HepG2 (cell line): ENCODE results near the gene CEP250. TPM values are rescaled to one million over a fixed set of nuclear protein-coding genes. Genes with fewer than 3 reads are reported as not detected.
A peak's percentile ranks its signal among the peaks of the same experiment; 100 is the strongest.

Source experiments
- ELF1 ChIP-seq: sonication (generic); formaldehyde crosslinking; IDR thresholded peaks from 2 replicates; pipeline ENCODE4 v1.4.0; 2020; ENCODE audit warnings: missing genetic modification reagents
- ESRRA ChIP-seq: sonication (generic); formaldehyde crosslinking; IDR thresholded peaks from 2 replicates; pipeline ENCODE4 v1.5.1; 2020; ENCODE audit warnings: mild to moderate bottlenecking, low read depth, missing genetic modification reagents
- FLYWCH1 ChIP-seq: sonication (generic); formaldehyde crosslinking; IDR thresholded peaks from 2 replicates; pipeline ENCODE4 v1.8.1; 2023; ENCODE audit warnings: mild to moderate bottlenecking, missing genetic modification reagents
- FOSL2 ChIP-seq: sonication (generic); formaldehyde crosslinking; IDR thresholded peaks from 2 replicates; pipeline ENCODE4 v1.4.0; 2020; ENCODE audit warnings: missing genetic modification reagents
- HNRNPK ChIP-seq: fragments of 200-400 bp; formaldehyde crosslinking; IDR thresholded peaks from 2 replicates; pipeline ENCODE4 v1.6.1; 2018; ENCODE audit warnings: low read length, low read depth, moderate library complexity, mild to moderate bottlenecking; ENCODE audit not compliant: poor library complexity, severe bottlenecking
- IKZF1 ChIP-seq: fragments of 450-650 bp; IDR thresholded peaks from 2 replicates; pipeline ENCODE4 v1.7.1; 2016
- NFRKB ChIP-seq: fragments of 450-650 bp; IDR thresholded peaks from 2 replicates; pipeline ENCODE4 v1.6.1; 2017
- NRL ChIP-seq: sonication (generic); formaldehyde crosslinking; IDR thresholded peaks from 2 replicates; pipeline ENCODE4 v1.5.0; 2020; ENCODE audit warnings: missing genetic modification reagents, mild to moderate bottlenecking, moderate library complexity, borderline replicate concordance
- SAP130 ChIP-seq: IDR thresholded peaks from 2 replicates; pipeline ENCODE4 v1.6.1; 2016; ENCODE audit warnings: low read depth
- SOX6 ChIP-seq, 2 experiments: fragments of 450-650 bp in 1 of 2; sonication (generic) in 1 of 2; formaldehyde crosslinking in 1 of 2; IDR thresholded peaks; 2 replicates each; pipeline versions ENCODE4 v1.4.0 to v1.6.1; 2017 to 2020; ENCODE audit warnings: antibody characterized with exemption in 1 of 2, mild to moderate bottlenecking in 1 of 2, missing genetic modification reagents in 1 of 2
- THYN1 ChIP-seq: sonication (generic); formaldehyde crosslinking; IDR thresholded peaks from 2 replicates; pipeline ENCODE4 v1.8.1; 2023; ENCODE audit warnings: low read depth, mild to moderate bottlenecking, moderate library complexity, missing genetic modification reagents, borderline replicate concordance
- ZBTB46 ChIP-seq: sonication (generic); formaldehyde crosslinking; IDR thresholded peaks from 2 replicates; pipeline ENCODE4 v1.4.0; 2020; ENCODE audit warnings: mild to moderate bottlenecking, missing genetic modification reagents, borderline replicate concordance
- ZFP41 ChIP-seq: sonication (generic); formaldehyde crosslinking; IDR thresholded peaks from 2 replicates; pipeline ENCODE4 v1.4.0; 2020; ENCODE audit warnings: mild to moderate bottlenecking, missing genetic modification reagents, borderline replicate concordance
- ZFP62 ChIP-seq: sonication (generic); formaldehyde crosslinking; IDR thresholded peaks from 2 replicates; pipeline ENCODE4 v1.4.0; 2020; ENCODE audit warnings: missing genetic modification reagents
- ZNF136 ChIP-seq: sonication (generic); formaldehyde crosslinking; IDR thresholded peaks from 2 replicates; pipeline ENCODE4 v1.8.1; 2022; ENCODE audit warnings: low read depth, mild to moderate bottlenecking, moderate library complexity, missing genetic modification reagents
- ZNF160 ChIP-seq: sonication (generic); formaldehyde crosslinking; IDR thresholded peaks from 2 replicates; pipeline ENCODE4 v1.8.0; 2022; ENCODE audit warnings: mild to moderate bottlenecking, inconsistent platforms, missing genetic modification reagents
- ZNF20 ChIP-seq: sonication (generic); formaldehyde crosslinking; IDR thresholded peaks from 2 replicates; pipeline ENCODE4 v1.4.0; 2020; ENCODE audit warnings: mild to moderate bottlenecking, moderate library complexity, missing genetic modification reagents
- ZNF530 ChIP-seq: sonication (generic); formaldehyde crosslinking; IDR thresholded peaks from 2 replicates; pipeline ENCODE4 v1.5.0; 2020; ENCODE audit warnings: low read depth, mild to moderate bottlenecking, missing genetic modification reagents
- polyA plus RNA-seq, 8 experiments: library from polyadenylated mRNA; depleted of rRNA in 3 of 8; stranded (reverse) in 7 of 8; unstranded in 1 of 8; fragments of >200 nt; fragmentation: Illumina TruSeq in 4 of 8; extraction: Trizol in 4 of 8; gene quantifications; 2 replicates each; pipeline versions ENCODE4 v1.2.1 to v1.2.3, GENCODE V29; 2011 to 2016; ENCODE audit warnings: low read depth in 4 of 8, missing spikeins in 1 of 8, mixed read lengths in 1 of 8; ENCODE audit not compliant: insufficient read depth in 1 of 8
- total RNA-seq, 5 experiments: library from RNA; depleted of rRNA; stranded (reverse); fragments of >200 nt; fragmentation: Illumina TruSeq; extraction: Trizol; gene quantifications; 2 replicates each; pipeline ENCODE4 v1.2.3, GENCODE V29; 2016; ENCODE audit warnings: low read depth in 1 of 5
- TF ChIP-seq, protein P1 (sequence below): sonication (generic); formaldehyde crosslinking; IDR thresholded peaks from 2 replicates; pipeline ENCODE4 v1.4.0; 2020; ENCODE audit warnings: missing genetic modification reagents; ENCODE audit errors: not compliant biosample characterization
- TF ChIP-seq, protein P2 (sequence below): sonication (generic); formaldehyde crosslinking; IDR thresholded peaks from 2 replicates; pipeline ENCODE4 v1.4.0; 2020; ENCODE audit warnings: missing genetic modification reagents
- TF ChIP-seq, protein P3 (sequence below): IDR thresholded peaks from 2 replicates; pipeline ENCODE4 v1.6.1; 2016; ENCODE audit warnings: low read depth, control low read depth

The CEP250 gene
- total and polyA plus RNA-seq, 2 of the 13 experiments (the other 11 are each of a cell fraction or from before 2014, with no cell fraction given), result 28.8 to 55.3 TPM

DNA sequence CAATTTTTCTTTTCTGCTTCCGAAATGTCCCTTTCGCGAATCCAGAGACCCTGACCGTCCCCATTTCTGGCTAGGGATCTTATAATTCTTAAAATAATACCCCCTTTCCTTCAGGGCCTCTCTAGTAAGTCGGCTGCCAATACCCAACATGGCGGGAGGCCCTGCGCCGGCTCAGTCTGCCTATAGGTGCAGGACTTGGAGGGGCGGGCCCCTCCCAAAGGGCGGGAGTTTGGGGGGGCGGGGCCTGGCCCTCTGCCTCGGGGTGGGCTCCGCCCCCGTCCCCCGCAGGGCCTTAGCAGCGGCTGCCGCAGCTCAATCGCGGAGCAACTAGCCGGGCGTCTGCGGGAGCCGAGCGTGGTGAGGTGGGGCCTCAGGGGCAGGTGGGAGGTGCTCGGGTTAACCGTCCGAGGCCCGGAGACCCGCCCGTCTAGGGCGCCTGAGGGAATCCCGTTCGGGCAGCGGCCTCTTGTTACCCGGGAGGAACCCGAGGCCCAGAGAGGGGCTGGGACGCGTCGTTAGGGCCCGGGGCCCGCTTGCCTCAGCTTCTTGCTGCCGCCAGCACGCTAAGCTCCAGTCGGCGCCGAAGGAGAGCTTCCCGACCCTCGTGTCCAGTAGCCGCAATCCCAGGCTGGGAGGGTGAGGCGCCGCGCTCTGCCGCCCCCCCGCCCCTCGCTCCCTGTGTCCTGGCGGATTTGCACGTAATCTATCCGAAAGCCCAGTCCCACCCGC is at the start of gene CEP250 (continued):
- TF ChIP-seq IKZF1 (no peak), ZNF530 (peak; percentile 94), ZNF20 (CRISPR knock-in tag) (peak; percentile 37; the same call in 1 of the 2 replicates), NRL (no peak; the same call in none of the 2 replicates), ELF1 (CRISPR knock-in tag) (no peak), ZNF136 (CRISPR knock-in tag) (peak; percentile 94), ZBTB46 (CRISPR knock-in tag) (no peak), FOSL2 (CRISPR knock-in tag) (peak; percentile 9), ESRRA (CRISPR knock-in tag) (peak; percentile 36), HNRNPK (peak; percentile 84), SOX6 (IDR thresholded peaks at IDR 0.05) (no peak), SOX6 (CRISPR knock-in tag; IDR thresholded peaks at IDR 0.05) (peak; percentile 61; the same call in 1 of the 2 replicates), THYN1 (CRISPR knock-in tag) (no peak), FLYWCH1 (CRISPR knock-in tag) (no peak; the same call in 1 of the 2 replicates), NFRKB (no peak; the same call in 1 of the 2 replicates), SAP130 (peak; percentile 89), ZFP41 (CRISPR knock-in tag) (peak; percentile 97), ZNF160 (CRISPR knock-in tag) (peak; percentile 87), ZFP62 (CRISPR knock-in tag) (no peak)
- TF ChIP-seq, protein P1, sequence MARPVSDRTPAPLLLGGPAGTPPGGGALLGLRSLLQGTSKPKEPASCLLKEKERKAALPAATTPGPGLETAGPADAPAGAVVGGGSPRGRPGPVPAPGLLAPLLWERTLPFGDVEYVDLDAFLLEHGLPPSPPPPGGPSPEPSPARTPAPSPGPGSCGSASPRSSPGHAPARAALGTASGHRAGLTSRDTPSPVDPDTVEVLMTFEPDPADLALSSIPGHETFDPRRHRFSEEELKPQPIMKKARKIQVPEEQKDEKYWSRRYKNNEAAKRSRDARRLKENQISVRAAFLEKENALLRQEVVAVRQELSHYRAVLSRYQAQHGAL (CRISPR knock-in tag), result no peak
- TF ChIP-seq, protein P2, sequence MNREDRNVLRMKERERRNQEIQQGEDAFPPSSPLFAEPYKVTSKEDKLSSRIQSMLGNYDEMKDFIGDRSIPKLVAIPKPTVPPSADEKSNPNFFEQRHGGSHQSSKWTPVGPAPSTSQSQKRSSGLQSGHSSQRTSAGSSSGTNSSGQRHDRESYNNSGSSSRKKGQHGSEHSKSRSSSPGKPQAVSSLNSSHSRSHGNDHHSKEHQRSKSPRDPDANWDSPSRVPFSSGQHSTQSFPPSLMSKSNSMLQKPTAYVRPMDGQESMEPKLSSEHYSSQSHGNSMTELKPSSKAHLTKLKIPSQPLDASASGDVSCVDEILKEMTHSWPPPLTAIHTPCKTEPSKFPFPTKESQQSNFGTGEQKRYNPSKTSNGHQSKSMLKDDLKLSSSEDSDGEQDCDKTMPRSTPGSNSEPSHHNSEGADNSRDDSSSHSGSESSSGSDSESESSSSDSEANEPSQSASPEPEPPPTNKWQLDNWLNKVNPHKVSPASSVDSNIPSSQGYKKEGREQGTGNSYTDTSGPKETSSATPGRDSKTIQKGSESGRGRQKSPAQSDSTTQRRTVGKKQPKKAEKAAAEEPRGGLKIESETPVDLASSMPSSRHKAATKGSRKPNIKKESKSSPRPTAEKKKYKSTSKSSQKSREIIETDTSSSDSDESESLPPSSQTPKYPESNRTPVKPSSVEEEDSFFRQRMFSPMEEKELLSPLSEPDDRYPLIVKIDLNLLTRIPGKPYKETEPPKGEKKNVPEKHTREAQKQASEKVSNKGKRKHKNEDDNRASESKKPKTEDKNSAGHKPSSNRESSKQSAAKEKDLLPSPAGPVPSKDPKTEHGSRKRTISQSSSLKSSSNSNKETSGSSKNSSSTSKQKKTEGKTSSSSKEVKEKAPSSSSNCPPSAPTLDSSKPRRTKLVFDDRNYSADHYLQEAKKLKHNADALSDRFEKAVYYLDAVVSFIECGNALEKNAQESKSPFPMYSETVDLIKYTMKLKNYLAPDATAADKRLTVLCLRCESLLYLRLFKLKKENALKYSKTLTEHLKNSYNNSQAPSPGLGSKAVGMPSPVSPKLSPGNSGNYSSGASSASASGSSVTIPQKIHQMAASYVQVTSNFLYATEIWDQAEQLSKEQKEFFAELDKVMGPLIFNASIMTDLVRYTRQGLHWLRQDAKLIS, result peak; percentile 72; the same call in 1 of the 2 replicates
- TF ChIP-seq, protein P3, sequence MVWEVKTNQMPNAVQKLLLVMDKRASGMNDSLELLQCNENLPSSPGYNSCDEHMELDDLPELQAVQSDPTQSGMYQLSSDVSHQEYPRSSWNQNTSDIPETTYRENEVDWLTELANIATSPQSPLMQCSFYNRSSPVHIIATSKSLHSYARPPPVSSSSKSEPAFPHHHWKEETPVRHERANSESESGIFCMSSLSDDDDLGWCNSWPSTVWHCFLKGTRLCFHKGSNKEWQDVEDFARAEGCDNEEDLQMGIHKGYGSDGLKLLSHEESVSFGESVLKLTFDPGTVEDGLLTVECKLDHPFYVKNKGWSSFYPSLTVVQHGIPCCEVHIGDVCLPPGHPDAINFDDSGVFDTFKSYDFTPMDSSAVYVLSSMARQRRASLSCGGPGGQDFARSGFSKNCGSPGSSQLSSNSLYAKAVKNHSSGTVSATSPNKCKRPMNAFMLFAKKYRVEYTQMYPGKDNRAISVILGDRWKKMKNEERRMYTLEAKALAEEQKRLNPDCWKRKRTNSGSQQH (CRISPR knock-in tag), result 0 out of 2 replicates have a peak, but pooled peaks have one; percentile 46
